ENCODE results near the gene TMEM247. TPM values are rescaled to one million over a fixed set of nuclear protein-coding genes. Genes with fewer than 3 reads are reported as not detected.

TMEM247 gene
- total and polyA plus RNA-seq, 2 of the 8 experiments (the other 6 are each of a cell fraction or from before 2014, with no cell fraction given): not detected

DNA sequence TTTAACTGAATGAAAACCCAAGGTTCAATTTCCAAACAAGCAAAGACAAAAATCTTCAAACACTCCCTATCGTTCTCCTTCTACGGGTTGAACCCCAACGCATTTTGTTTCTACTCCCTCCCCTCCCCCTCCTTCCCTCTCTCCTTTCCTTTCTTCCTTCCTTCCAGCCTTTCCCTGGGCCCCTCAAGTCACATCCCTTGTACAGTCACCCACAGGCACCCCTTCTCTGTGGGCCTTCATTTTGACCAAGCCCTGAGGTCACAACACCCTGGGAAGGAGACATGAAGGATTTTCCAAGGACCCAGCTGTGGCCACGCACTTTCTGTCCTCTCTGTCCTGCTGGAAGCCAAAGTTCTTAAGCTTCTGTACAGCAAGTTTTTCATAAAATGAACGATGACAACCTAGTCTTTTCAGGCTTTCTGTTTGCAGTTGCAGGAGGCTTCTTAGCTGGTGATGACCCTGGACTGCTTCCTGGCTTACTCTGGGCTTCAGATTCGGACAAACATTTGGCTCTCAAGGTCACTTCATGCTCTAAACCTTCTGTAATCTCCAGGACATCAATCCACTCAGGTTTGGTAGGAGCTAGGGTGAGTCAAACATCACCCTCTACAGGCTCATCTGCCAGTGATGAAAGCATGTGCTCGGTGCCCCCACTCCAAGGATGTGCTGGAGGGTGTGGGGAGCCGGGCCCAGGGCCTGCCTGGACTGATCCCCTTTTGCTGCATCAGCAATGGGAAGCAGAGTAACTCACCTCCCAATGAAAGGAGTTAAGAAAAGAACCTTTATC is 25.5 kb downstream of the TMEM247 start:
- H3K18ac ChIP-seq (ENCODE audit: extremely low read depth, low read length): no peak overlapping the region
- H3K79me1 ChIP-seq (ENCODE audit: low read depth, low read length): no peaks in the 10 kb centered on the region
- H2AFZ ChIP-seq (ENCODE audit: low read length): no peak overlapping the region
- H3K4ac ChIP-seq (replicated peaks; ENCODE audit: insufficient read length, low read depth, low read length): no peak overlapping the region
- H3K4me2 ChIP-seq (ENCODE audit: insufficient read depth in 1 of 2, low read depth in 2 of 2, low read length in 2 of 2): no peak overlapping the region
- DNase-seq (ENCODE audit: low read depth in 1 of 2, low spot score in 2 of 2): peak in 1 of 2 experiments; percentile 37
- H3K79me2 ChIP-seq (ENCODE audit: control insufficient read depth in 1 of 2, insufficient read depth in 2 of 2, low read length in 2 of 2): no peaks in the 10 kb centered on the region
- no peak overlapping the region for H3K23ac ChIP-seq (ENCODE audit: insufficient read length)
- H3K56ac ChIP-seq (replicated peaks; ENCODE audit: insufficient read length, low read depth, low read length): no peak overlapping the region
- no peak overlapping the region for H4K5ac ChIP-seq (ENCODE audit: insufficient read length, low read depth, low read length)
- no peak overlapping the region for H2BK5ac ChIP-seq (ENCODE audit: low read depth, low read length)
- H4K20me1 ChIP-seq (replicated peaks in 1 of 2; ENCODE audit: control insufficient read depth in 1 of 2, insufficient read depth in 2 of 2, low read length in 2 of 2): no peaks in the 10 kb centered on the region
- no peak overlapping the region for H4K91ac ChIP-seq (replicated peaks; ENCODE audit: insufficient read length, low read length)
- no peak overlapping the region for H2AK5ac ChIP-seq (ENCODE audit: low read depth, low read length)
- FAIRE-seq: no peak
- no peak overlapping the region for H3K27ac ChIP-seq (ENCODE audit: low read depth, low read length)
- no peak overlapping the region for H4K8ac ChIP-seq (ENCODE audit: extremely low read depth, insufficient read depth, low read length)
- no peak overlapping the region for H3K9ac ChIP-seq (replicated peaks in 1 of 4; ENCODE audit: extremely low read depth in 1 of 4, low read depth in 3 of 4, low read length in 3 of 4)
- H3K14ac ChIP-seq (ENCODE audit: insufficient read length): no peak overlapping the region
- H2BK15ac ChIP-seq (ENCODE audit: low read length): no peak overlapping the region
- peaks cover 2% of the 10 kb centered on the region for H3K23me2 ChIP-seq (ENCODE audit: low read depth, low read length)
- H2BK20ac ChIP-seq (ENCODE audit: low read length): no peak overlapping the region
- no peaks in the 10 kb centered on the region for H3K27me3 ChIP-seq (replicated peaks in 1 of 4; ENCODE audit: control insufficient read depth in 3 of 4, extremely low read depth in 1 of 4, insufficient read depth in 3 of 4, low read length in 3 of 4)
- ChIA-PET POLR2A (ENCODE audit: partially characterized antibody) (interaction anchor here (0.6 to 1.2 kb wide), 2 partner anchors 14 to 317 kb away, joined by 3 read pairs; no protein-coding TSS in a partner anchor), CTCF (ENCODE audit: partially characterized antibody) (interaction anchor here (1.2 to 1.4 kb wide), 2 partner anchors 10 to 15 kb away, joined by 3 to 9 read pairs; no protein-coding TSS in a partner anchor)
- no peak overlapping the region for H2BK120ac ChIP-seq (replicated peaks; ENCODE audit: low read depth, low read length)
- H3K36me3 ChIP-seq (ENCODE audit: control insufficient read depth in 2 of 4, insufficient read depth in 4 of 4, low read length in 3 of 4): no peaks in the 10 kb centered on the region
- 84% methylated on average over 8 of the region's 8 CpGs; no CpG with 5 or more reads in 1 of the 2 experiments for WGBS, 2 experiments (ENCODE audit: extremely low coverage in 1 of 2, insufficient coverage in 1 of 2, insufficient read length in 1 of 2, insufficient replicate concordance in 2 of 2, low coverage in 1 of 2, low lambda C conversion rate in 2 of 2, missing lambda C conversion rate in 1 of 2)
- H3K9me3 ChIP-seq (ENCODE audit: insufficient read depth in 2 of 2, low read depth in 1 of 2, low read length in 1 of 2): no peaks in the 10 kb centered on the region
- H3K4me1 ChIP-seq (replicated peaks in 1 of 4; ENCODE audit: control insufficient read depth in 3 of 4, insufficient read depth in 4 of 4, low read length in 3 of 4): peaks cover 0 to 7% (median 4%) of the 10 kb centered on the region in 4 experiments; a peak in 3 of 7 replicates
- no peak overlapping the region for H2BK12ac ChIP-seq (ENCODE audit: low read depth, low read length)
- H3K4me3 ChIP-seq (ENCODE audit: extremely low read depth in 1 of 4, insufficient read depth in 2 of 4, low read depth in 3 of 4, low read length in 4 of 4): no peak overlapping the region
- TF ChIP-seq CBX8 (IDR thresholded peaks at IDR 0.05; ENCODE audit: borderline replicate concordance, low read depth, low read length) (no peak), KDM1A (IDR thresholded peaks at IDR 0.05; ENCODE audit: borderline replicate concordance, low read length) (no peak), JUND (IDR thresholded peaks at IDR 0.05; ENCODE audit: low read length) (no peak), KDM5A (IDR thresholded peaks at IDR 0.05; ENCODE audit: low read length) (no peak), TAF1 (IDR thresholded peaks at IDR 0.05; ENCODE audit: low read depth, low read length) (no peak), RFX5 (IDR thresholded peaks at IDR 0.05; ENCODE audit: borderline replicate concordance, low read depth, low read length) (no peak), BCL11A (IDR thresholded peaks at IDR 0.05; ENCODE audit: low read depth in 2 of 2, low read length in 2 of 2) (no peak), POLR2AphosphoS5 (IDR thresholded peaks at IDR 0.05; ENCODE audit: low read depth, low read length) (no peak), KDM4A (IDR thresholded peaks at IDR 0.05; ENCODE audit: low read depth, low read length, severe bottlenecking) (no peak), SUZ12 (IDR thresholded peaks at IDR 0.05; ENCODE audit: low read length) (no peak), EGR1 (IDR thresholded peaks at IDR 0.05; ENCODE audit: borderline replicate concordance, low read depth, low read length) (no peak), POU5F1 (IDR thresholded peaks at IDR 0.05; ENCODE audit: low read depth, low read length) (no peak), POLR2A (IDR thresholded peaks at IDR 0.05; ENCODE audit: control extremely low read depth in 1 of 2, low read depth in 2 of 2, low read length in 2 of 2) (no peak), MAFK (IDR thresholded peaks at IDR 0.05; ENCODE audit: low read depth, low read length) (no peak)

Data from H1 (cell line).